Astrocyte (in vitro differentiated cells and primary cell): ENCODE data around the gene EPC2.

ENCODE experiments used
- CTCF ChIP-seq: IDR thresholded peaks from 2 replicates; pipeline ENCODE4 v1.5.1; 2011; ENCODE audit warnings: low read depth, mild to moderate bottlenecking, inconsistent platforms, low read length, moderate library complexity; ENCODE audit not compliant: insufficient read depth
- EZH2 ChIP-seq: IDR thresholded peaks from 2 replicates; pipeline ENCODE4 v1.6.1; 2012; ENCODE audit warnings: mild to moderate bottlenecking, low read length, inconsistent platforms; ENCODE audit not compliant: insufficient read depth

GRCh38 chr2:148640767-148641166, 3.8 kb upstream of the EPC2 start:
- TF ChIP-seq CTCF (no peak), EZH2 (no peak)
